ENCODE measurements around the gene SYT15.

The SYT15 gene

DNA sequence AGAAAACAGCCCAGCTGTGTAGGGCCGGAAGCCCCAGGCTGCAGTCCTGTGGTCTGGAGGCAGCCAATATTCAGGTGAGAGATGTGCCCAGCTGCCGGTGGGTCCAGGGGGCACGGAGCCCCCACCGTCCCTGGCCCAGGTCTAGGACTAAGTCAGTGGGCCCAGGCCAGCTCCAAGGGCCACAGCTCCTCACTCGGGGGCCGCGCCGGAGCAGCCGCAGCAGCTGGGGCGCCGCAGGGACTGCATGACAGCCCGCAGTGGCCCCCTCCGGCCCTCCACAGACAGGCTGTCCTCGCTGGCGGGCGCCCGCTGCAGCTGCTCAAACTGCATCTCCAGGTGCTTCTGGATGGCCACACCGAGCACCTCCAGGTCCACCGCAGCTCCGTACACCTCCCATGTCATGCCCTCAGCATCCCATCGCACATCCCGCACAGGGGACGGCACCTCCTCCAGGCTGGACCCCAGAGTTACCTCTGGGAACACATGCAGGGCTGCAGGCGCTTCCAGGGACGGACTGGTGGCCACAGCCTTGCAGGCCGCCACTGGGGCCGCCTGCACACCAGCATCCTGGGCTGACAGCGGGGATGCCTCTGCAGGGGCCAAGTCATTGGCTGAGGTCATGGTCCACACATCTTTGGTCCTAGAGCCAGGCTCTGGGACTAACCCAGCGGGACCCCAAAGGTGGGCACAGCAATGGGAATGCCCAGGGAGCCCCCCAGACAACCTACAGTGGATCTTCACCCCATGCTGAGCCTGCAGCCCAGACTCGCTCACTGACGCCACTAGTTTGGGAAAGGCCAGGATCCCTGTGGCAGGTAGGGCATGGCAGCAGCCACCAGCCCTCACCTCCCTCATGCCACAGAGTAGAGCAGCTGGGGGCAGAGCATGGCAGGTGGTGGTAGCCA lies 29.5 kb upstream of the SYT15 start:
- Histone ChIP-seq H3K9me3 (ENCODE audit: low read depth, low read length) (no peaks in the 10 kb centered on the region), H3K36me3 (ENCODE audit: insufficient read depth, low read length) (no peaks in the 10 kb centered on the region), H3K9ac (ENCODE audit: insufficient read length) (no peak overlapping the region), H3K27ac (no peak overlapping the region), H3K4me3 (no peak overlapping the region)
- no peak for TF ChIP-seq POLR2AphosphoS5 (IDR thresholded peaks at IDR 0.05; ENCODE audit: borderline replicate concordance, low read depth, low read length)
- no peak for TF ChIP-seq FOXP2 (optimal IDR thresholded peaks at IDR 0.05; ENCODE audit: control extremely low read depth, extremely low read length, insufficient read depth)
- no peak for DNase-seq (ENCODE audit: low read depth, low spot score)

DNA sequence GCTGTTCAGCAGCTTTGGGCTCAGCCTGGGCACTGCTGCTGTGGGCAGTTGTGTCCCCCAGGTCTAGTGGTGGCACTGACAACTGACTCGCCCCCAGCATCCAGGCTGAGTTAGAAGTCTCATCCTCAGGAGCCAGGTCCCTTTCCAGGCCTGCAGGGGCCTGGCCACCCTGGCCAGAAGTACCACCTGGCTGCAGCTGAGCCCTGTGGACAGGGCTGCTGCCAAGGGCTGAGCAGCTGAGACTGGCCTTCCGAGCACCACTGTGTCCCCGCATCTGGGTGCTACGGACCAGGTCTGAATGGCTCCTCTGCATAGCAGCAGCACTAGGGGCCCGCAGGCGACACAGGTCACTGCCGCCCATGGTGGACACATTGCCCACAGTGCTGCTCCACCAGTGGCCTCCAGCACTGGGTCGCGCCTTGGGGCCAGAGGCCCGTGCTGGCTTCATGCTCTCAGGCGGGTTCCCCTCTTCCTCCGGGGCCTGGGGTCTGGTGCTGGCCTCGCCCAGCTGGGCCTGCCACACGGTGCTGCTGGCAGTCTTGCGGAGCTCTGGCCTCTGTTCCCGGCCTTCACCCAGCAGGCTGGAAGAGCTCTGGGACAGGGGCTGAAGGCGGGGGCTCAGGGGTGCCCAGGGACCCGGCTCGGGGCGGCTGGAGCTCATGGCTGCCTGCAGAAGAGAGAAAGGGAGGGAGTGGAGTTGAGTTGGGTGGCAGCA lies 28.7 kb upstream of the SYT15 start:
- TF ChIP-seq POLR2AphosphoS5 (IDR thresholded peaks at IDR 0.05; ENCODE audit: borderline replicate concordance, low read depth, low read length) (no peak), EZH2 (IDR thresholded peaks at IDR 0.05) (no peak), FOXP2 (optimal IDR thresholded peaks at IDR 0.05; ENCODE audit: control extremely low read depth, extremely low read length, insufficient read depth) (no peak)
- no peak overlapping the region for H3K4me3 ChIP-seq
- no peak overlapping the region for H3K27ac ChIP-seq
- H3K9ac ChIP-seq (ENCODE audit: insufficient read length), result no peak overlapping the region
- DNase-seq (ENCODE audit: low read depth, low spot score), result no peak
- no peaks in the 10 kb centered on the region for H3K9me3 ChIP-seq (ENCODE audit: low read depth, low read length)
- no peaks in the 10 kb centered on the region for H3K36me3 ChIP-seq (ENCODE audit: insufficient read depth, low read length)

DNA sequence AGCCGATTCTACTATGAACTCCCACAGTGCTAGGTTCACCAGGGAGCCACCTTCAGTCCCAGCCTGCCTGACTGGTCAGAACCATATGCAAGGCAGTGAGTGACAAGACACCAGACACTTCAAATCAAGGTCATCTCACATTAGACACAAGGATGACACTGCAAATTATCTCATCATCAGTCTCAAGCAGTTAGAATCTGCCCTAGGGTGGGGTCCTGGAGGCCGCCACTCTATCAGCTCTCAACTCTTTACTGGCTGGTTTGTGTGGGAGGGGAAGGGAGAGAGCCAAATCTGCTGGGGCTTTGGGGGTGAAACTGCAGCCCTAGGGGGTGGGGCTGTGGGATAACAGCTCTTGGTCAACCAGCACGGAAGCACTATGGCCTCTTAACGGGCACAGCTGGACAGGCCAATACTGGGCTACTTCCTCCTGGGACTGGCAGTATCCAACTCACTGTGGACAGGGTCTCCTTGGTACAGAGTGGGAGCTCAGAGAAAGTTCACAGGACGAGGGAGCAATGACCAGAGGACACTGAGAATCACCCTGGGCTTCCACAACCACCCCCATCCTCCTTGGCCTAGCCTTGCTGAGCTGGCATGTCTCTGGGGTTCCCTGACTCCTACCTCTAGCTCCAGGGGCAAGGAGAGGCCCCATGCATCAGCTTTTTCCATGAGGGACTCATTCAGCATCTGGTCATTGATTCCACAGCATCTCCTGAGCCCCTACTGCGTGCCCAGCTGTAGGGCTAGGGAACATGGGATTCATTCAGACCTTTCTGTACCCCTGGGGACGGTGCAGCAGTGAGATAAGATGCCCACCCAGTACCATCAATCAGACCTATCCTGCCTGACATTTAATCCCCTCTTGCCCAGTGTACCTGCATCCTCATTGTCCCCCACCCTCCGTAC lies 27.9 kb upstream of the SYT15 start:
- H3K9ac ChIP-seq (ENCODE audit: insufficient read length), result no peak overlapping the region

DNA sequence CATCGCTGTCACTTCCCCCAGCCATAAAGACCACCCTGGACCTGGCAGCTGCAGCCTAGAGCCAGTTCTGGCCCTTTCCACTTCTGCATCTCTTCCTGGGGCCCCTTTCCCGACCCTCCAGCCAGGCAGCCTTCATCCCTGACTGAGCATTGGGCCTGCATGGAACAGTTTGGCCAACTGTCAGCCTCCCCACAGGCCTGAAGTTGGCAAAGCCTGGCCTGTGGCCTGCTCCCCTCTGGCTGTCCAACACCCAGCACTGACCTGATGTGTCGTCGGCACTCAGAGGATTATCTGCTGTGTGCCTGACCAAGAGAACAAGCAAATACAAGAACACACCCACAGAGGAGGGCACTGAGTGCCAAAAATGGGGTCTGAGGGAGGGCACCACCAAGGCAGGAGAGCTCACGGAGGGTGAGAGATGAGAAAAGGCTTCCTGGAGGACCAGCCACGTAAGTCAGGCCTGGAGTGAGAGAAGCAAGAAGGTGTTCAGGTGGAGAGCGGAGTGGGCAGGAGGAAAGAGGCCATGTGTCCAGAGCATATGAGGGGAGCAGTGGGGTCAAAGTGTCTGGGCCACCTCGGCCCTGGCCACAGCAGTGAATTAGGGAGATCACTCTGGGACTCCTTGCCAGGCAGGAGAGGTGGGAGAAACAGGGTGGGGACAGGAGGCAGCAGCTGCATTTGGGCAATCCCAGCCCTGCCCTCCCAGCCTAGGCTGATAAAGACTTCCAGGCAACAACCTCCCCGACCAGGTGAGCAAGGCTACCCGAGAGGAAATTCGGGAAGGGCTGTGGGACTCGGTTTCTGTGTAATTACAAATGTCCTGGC lies 27.0 kb upstream of the SYT15 start:
- Histone ChIP-seq H3K36me3 (ENCODE audit: insufficient read depth, low read length) (no peaks in the 10 kb centered on the region), H3K9me3 (ENCODE audit: low read depth, low read length) (no peaks in the 10 kb centered on the region), H3K9ac (ENCODE audit: insufficient read length) (no peak overlapping the region), H3K27ac (no peak overlapping the region), H3K4me3 (no peak overlapping the region)
- no peak for TF ChIP-seq EZH2 (IDR thresholded peaks at IDR 0.05)
- TF ChIP-seq FOXP2 (optimal IDR thresholded peaks at IDR 0.05; ENCODE audit: control extremely low read depth, extremely low read length, insufficient read depth), result no peak
- no peak for TF ChIP-seq POLR2AphosphoS5 (IDR thresholded peaks at IDR 0.05; ENCODE audit: borderline replicate concordance, low read depth, low read length)
- no peak for DNase-seq (ENCODE audit: low read depth, low spot score)

More for the DNA sequence above, 27.9 kb upstream of the SYT15 start:
- no peak for DNase-seq (ENCODE audit: low read depth, low spot score)
- TF ChIP-seq POLR2AphosphoS5 (IDR thresholded peaks at IDR 0.05; ENCODE audit: borderline replicate concordance, low read depth, low read length) (no peak), EZH2 (IDR thresholded peaks at IDR 0.05) (no peak), FOXP2 (optimal IDR thresholded peaks at IDR 0.05; ENCODE audit: control extremely low read depth, extremely low read length, insufficient read depth) (no peak)
- no peak overlapping the region for H3K4me3 ChIP-seq
- no peaks in the 10 kb centered on the region for H3K9me3 ChIP-seq (ENCODE audit: low read depth, low read length)
- no peak overlapping the region for H3K27ac ChIP-seq
- no peaks in the 10 kb centered on the region for H3K36me3 ChIP-seq (ENCODE audit: insufficient read depth, low read length)

DNA sequence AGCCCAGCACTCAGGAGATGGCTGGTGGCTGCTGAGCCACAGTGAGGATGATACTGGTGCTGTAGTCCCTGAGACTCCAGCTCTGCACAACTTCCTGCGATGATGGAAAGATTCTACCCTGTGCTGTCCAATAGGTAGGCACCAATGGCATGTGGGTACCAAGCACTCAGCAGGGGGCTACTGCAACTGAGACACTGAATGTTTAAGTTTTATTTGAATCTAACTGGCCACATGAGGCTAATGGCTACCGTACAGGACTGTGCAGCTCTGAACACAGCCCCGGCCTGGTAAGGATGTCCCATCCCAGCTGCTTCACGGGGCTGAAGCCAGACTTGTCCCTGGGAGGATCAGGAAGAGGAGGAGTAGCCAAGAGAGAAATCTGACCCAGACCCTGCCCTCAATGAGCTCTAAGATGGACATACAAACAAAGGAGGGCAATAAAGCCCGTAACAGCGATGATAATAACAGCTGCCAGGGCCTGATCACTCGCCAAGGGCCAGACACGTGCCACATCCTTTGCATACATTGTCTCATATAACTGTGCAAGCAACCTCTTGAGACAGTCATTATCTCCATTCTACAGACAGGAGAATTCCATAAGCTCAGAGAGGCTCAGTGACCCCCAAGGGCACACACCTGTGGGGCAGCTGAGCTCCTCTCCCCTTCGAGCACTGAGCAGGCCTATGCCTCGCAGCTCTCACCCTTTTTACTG lies 26.2 kb upstream of the SYT15 start:
- H3K9me3 ChIP-seq (ENCODE audit: low read depth, low read length), result no peaks in the 10 kb centered on the region
- H3K4me3 ChIP-seq, result no peak overlapping the region
- H3K9ac ChIP-seq (ENCODE audit: insufficient read length), result no peak overlapping the region
- no peak overlapping the region for H3K27ac ChIP-seq
- TF ChIP-seq POLR2AphosphoS5 (IDR thresholded peaks at IDR 0.05; ENCODE audit: borderline replicate concordance, low read depth, low read length) (no peak), FOXP2 (optimal IDR thresholded peaks at IDR 0.05; ENCODE audit: control extremely low read depth, extremely low read length, insufficient read depth) (no peak), EZH2 (IDR thresholded peaks at IDR 0.05) (no peak)
- no peak for DNase-seq (ENCODE audit: low read depth, low spot score)
- H3K36me3 ChIP-seq (ENCODE audit: insufficient read depth, low read length), result no peaks in the 10 kb centered on the region

DNA sequence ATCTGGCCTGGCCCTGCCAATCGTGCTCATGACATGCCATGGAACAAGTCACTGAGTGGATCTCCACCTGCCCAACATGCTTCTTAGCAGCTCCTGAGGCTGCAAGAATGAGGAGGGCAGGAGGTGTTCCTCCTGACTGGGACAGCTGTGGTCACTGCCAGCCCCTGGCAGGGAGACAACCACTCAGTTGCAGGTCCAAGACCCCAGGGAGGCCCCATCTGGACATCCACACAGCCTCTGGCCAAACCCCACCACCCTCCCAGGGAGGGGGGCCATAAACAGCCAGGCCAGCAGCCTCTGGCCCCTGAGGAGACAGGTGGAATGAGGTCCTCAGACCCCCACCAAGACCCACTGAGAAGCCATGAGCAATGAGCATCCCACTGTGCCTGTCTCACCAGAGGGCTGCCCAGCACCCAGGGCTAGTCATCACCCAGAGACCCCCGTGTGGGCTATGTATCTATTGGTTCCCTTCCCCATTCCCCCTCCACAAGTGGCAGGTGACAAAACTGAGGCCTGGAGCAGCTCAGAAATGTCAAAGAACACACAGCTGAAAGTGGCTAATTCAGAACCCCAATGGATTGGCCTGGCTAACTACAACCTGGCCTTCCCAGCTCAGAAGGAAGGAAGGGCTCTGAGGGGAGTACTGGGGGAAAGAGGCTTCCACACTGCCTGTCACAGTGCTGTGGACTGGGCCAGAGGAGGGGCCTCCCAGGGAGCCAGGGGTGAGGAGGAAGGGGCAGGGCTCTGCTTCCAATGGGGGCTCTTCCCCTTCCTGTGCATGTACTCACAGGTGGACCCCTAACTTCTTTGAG lies 25.5 kb upstream of the SYT15 start:
- no peak overlapping the region for H3K27ac ChIP-seq
- no peaks in the 10 kb centered on the region for H3K36me3 ChIP-seq (ENCODE audit: insufficient read depth, low read length)

More for the DNA sequence above, 25.5 kb upstream of the SYT15 start:
- Histone ChIP-seq H3K9me3 (ENCODE audit: low read depth, low read length) (no peaks in the 10 kb centered on the region), H3K9ac (ENCODE audit: insufficient read length) (no peak overlapping the region), H3K4me3 (no peak overlapping the region)
- no peak for DNase-seq (ENCODE audit: low read depth, low spot score)
- TF ChIP-seq FOXP2 (optimal IDR thresholded peaks at IDR 0.05; ENCODE audit: control extremely low read depth, extremely low read length, insufficient read depth) (no peak), POLR2AphosphoS5 (IDR thresholded peaks at IDR 0.05; ENCODE audit: borderline replicate concordance, low read depth, low read length) (no peak), EZH2 (IDR thresholded peaks at IDR 0.05) (no peak)
